Muscle of arm (tissue), 12 donors: Measurements from ENCODE around the gene PTEN. TPM values are rescaled to one million over a fixed set of nuclear protein-coding genes. Genes with fewer than 3 reads are reported as not detected.

Source experiments
- DNase-seq: peaks from one replicate; pipeline ENCODE4 v3.0.0-alpha.2; 2013
- polyA plus RNA-seq, 12 donors: library from polyadenylated mRNA; unstranded; fragments of 120-200 nt; gene quantifications; one replicate each; pipeline ENCODE4 v1.2.1, GENCODE V29; 2013; ENCODE audit not compliant: insufficient read length in 12 of 12

The PTEN gene
- polyA plus RNA-seq, 12 donors = 40.6 to 106 (median 50.1) TPM

- no peak for DNase-seq
Measured at GRCh38 chr10:87973635-87974034, 110.2 kb downstream of the PTEN start.

GRCh38 chr10:87974130-87974529, 110.7 kb downstream of the PTEN start:
- no peak for DNase-seq

- no peak for DNase-seq
Measured at GRCh38 chr10:87974769-87975168, 111.3 kb downstream of the PTEN start.

GRCh38 chr10:87976101-87976743, 112.8 kb downstream of the PTEN start:
- DNase-seq = no peak

- no peak for DNase-seq
Measured at GRCh38 chr10:87978166-87978565, 114.7 kb downstream of the PTEN start.

GRCh38 chr10:87979847-87980246, 116.4 kb downstream of the PTEN start:
- no peak for DNase-seq

- no peak for DNase-seq
Measured at GRCh38 chr10:87983716-87984115, 120.3 kb downstream of the PTEN start.

- no peak for DNase-seq
Measured at GRCh38 chr10:87987206-87987605, 123.8 kb downstream of the PTEN start.

- DNase-seq = no peak
Measured at GRCh38 chr10:87991946-87992345, 128.5 kb downstream of the PTEN start.

GRCh38 chr10:88004451-88004850, 141.0 kb downstream of the PTEN start:
- no peak for DNase-seq

GRCh38 chr10:88006261-88006660, 142.8 kb downstream of the PTEN start:
- no peak for DNase-seq

GRCh38 chr10:88008866-88009470, 145.5 kb downstream of the PTEN start:
- DNase-seq = no peak

- DNase-seq = no peak
Measured at GRCh38 chr10:88012641-88013040, 149.2 kb downstream of the PTEN start.

GRCh38 chr10:88017781-88018180, 154.4 kb downstream of the PTEN start:
- no peak for DNase-seq

- DNase-seq = no peak
Measured at GRCh38 chr10:88019753-88020152, 156.3 kb downstream of the PTEN start.

Other genes starting within 250 kb of the PTEN start
- gene PAPSS2, start 203.7 kb upstream of the PTEN start, polyA plus RNA-seq = 10 to 100 TPM in 5 of 12 donors, 1 to 10 TPM in 6, not detected in 1; 6.3 to 20.7 (median 9.7) TPM
- 10 to 100 TPM in 11 of 12 donors, not detected in 1; 21.9 to 35.9 (median 31.3) TPM for gene ATAD1, start 45.4 kb upstream of the PTEN start, polyA plus RNA-seq
- under 1 TPM in 10 of 12 donors, not detected in 2; 0.31 to 0.76 (median 0.42) TPM for gene KLLN, start 92 bp upstream of the PTEN start, polyA plus RNA-seq